GM23338 (cell line): Measurements from ENCODE around the gene NFATC3. TPM values are rescaled to one million over a fixed set of nuclear protein-coding genes. Genes with fewer than 3 reads are reported as not detected.

Experiments used
- ATAC-seq: fragments of 200-7000 bp; cut with Tn5 transposase; 3 replicates; pipeline ENCODE4 v1.9.1; 2020
- DNase-seq: peaks from one replicate; pipeline ENCODE4 v3.0.0-alpha.2; 2015; ENCODE audit warnings: low spot score
- H2AFZ ChIP-seq: fragments of 200-600 bp; sonication (generic); 2 replicates; pipeline ENCODE4 v1.8.0; 2016; ENCODE audit warnings: antibody characterized with exemption, mild to moderate bottlenecking, moderate library complexity
- H3F3A ChIP-seq: fragments of 200-600 bp; sonication (generic); replicated peaks from 2 replicates; pipeline ENCODE4 v1.8.0; 2017; ENCODE audit warnings: antibody characterized with exemption, mixed run types, low read depth
- H3K27ac ChIP-seq: fragments of 200-600 bp; sonication (generic); 2 replicates; pipeline ENCODE4 v1.6.1; 2016; ENCODE audit warnings: low read depth
- H3K27me3 ChIP-seq: fragments of 200-600 bp; sonication (generic); 2 replicates; pipeline ENCODE4 v1.8.0; 2016; ENCODE audit warnings: mild to moderate bottlenecking, mixed run types, moderate library complexity; ENCODE audit not compliant: insufficient read depth
- H3K36me3 ChIP-seq: fragments of 200-600 bp; sonication (generic); 2 replicates; pipeline ENCODE4 v1.8.0; 2016; ENCODE audit warnings: mild to moderate bottlenecking; ENCODE audit not compliant: insufficient read depth
- H3K4me1 ChIP-seq: fragments of 200-600 bp; sonication (generic); 2 replicates; pipeline ENCODE4 v1.8.0; 2016; ENCODE audit warnings: mild to moderate bottlenecking, moderate library complexity; ENCODE audit not compliant: insufficient read depth
- H3K4me2 ChIP-seq: fragments of 200-600 bp; sonication (generic); 2 replicates; pipeline ENCODE4 v1.7.1; 2017; ENCODE audit warnings: mixed run types
- H3K4me3 ChIP-seq: fragments of 200-600 bp; sonication (generic); 2 replicates; pipeline ENCODE4 v1.6.1; 2016; ENCODE audit warnings: mixed run types
- H3K79me2 ChIP-seq: fragments of 200-600 bp; sonication (generic); replicated peaks from 2 replicates; pipeline ENCODE4 v1.8.0; 2017; ENCODE audit warnings: mild to moderate bottlenecking; ENCODE audit not compliant: insufficient read depth
- H3K9me2 ChIP-seq: fragments of 200-600 bp; sonication (generic); 2 replicates; pipeline ENCODE4 v1.8.0; 2017; ENCODE audit not compliant: insufficient read depth
- H4K20me1 ChIP-seq: fragments of 200-600 bp; sonication (generic); replicated peaks from 2 replicates; pipeline ENCODE4 v1.8.0; 2017; ENCODE audit warnings: mild to moderate bottlenecking; ENCODE audit not compliant: insufficient read depth
- H3K27ac Mint-ChIP-seq: 2 replicates; pipeline ENCODE4 v1.8.0; 2020; ENCODE audit warnings: inconsistent platforms, mild to moderate bottlenecking, moderate library complexity, mixed read lengths
- H3K27me3 Mint-ChIP-seq: 3 replicates; pipeline ENCODE4 v1.8.0; 2022; ENCODE audit warnings: low read depth, mild to moderate bottlenecking, moderate library complexity, mixed read lengths, inconsistent platforms; ENCODE audit not compliant: insufficient read depth, poor library complexity
- H3K36me3 Mint-ChIP-seq: 3 replicates; pipeline ENCODE4 v1.8.0; 2021; ENCODE audit warnings: low read depth, mild to moderate bottlenecking, inconsistent platforms, moderate library complexity, mixed read lengths
- H3K4me1 Mint-ChIP-seq: 3 replicates; pipeline ENCODE4 v1.8.0; 2020; ENCODE audit warnings: mild to moderate bottlenecking, inconsistent platforms, mixed read lengths
- H3K4me3 Mint-ChIP-seq: 3 replicates; pipeline ENCODE4 v1.8.0; 2021; ENCODE audit warnings: moderate library complexity, mild to moderate bottlenecking, inconsistent platforms, mixed read lengths
- H3K9me3 Mint-ChIP-seq: 3 replicates; pipeline ENCODE4 v1.8.0; 2020; ENCODE audit warnings: moderate library complexity, mild to moderate bottlenecking, inconsistent platforms, mixed read lengths
- CREB1 ChIP-seq: fragments of 250-450 bp; sonication (Bioruptor Pico); IDR thresholded peaks from 2 replicates; pipeline ENCODE4 v1.5.0; 2020; ENCODE audit warnings: low read depth, mild to moderate bottlenecking, moderate library complexity
- CTCF ChIP-seq, 2 experiments: fragments of 200-600 bp in 1 of 2; sonication (generic) in 1 of 2; conservative IDR thresholded peaks; 2 replicates each; pipeline versions ENCODE4 v1.5.1 to v1.6.1; 2016 to 2017; ENCODE audit warnings: antibody characterized with exemption in 2 of 2, low read depth in 2 of 2, mild to moderate bottlenecking in 2 of 2, moderate library complexity in 1 of 2
- ETS1 ChIP-seq: IDR thresholded peaks from 2 replicates; pipeline ENCODE4 v1.6.1; 2016; ENCODE audit warnings: antibody characterized with exemption
- EZH2 ChIP-seq: fragments of 200-600 bp; sonication (generic); IDR thresholded peaks from one replicate; pipeline ENCODE4 v1.8.0; 2017; ENCODE audit warnings: antibody characterized with exemption, mild to moderate bottlenecking, low read depth; ENCODE audit not compliant: unreplicated experiment
- EZH2phosphoT487 ChIP-seq: fragments of 200-600 bp; sonication (generic); IDR thresholded peaks from one replicate; pipeline ENCODE4 v1.8.1; 2018; ENCODE audit warnings: antibody characterized with exemption; ENCODE audit not compliant: unreplicated experiment
- JUNB ChIP-seq: IDR thresholded peaks from one replicate; pipeline ENCODE4 v1.6.1; 2016; ENCODE audit warnings: antibody characterized with exemption; ENCODE audit not compliant: unreplicated experiment
- POLR2AphosphoS5 ChIP-seq: IDR thresholded peaks from 2 replicates; pipeline ENCODE4 v1.6.1; 2016; ENCODE audit warnings: antibody characterized with exemption, low read depth
- REST ChIP-seq: IDR thresholded peaks from one replicate; pipeline ENCODE4 v1.6.1; 2018; ENCODE audit warnings: antibody characterized with exemption; ENCODE audit not compliant: unreplicated experiment
- STAT1 ChIP-seq: IDR thresholded peaks from one replicate; pipeline ENCODE4 v1.6.1; 2016; ENCODE audit warnings: antibody characterized with exemption; ENCODE audit not compliant: unreplicated experiment
- ZNF114 ChIP-seq: fragments of 250-450 bp; sonication (Bioruptor Pico); IDR thresholded peaks from 2 replicates; pipeline ENCODE4 v1.5.0; 2020; ENCODE audit warnings: mild to moderate bottlenecking, moderate library complexity
- ZNF331 ChIP-seq: fragments of 250-450 bp; sonication (Bioruptor Pico); IDR thresholded peaks from 2 replicates; pipeline ENCODE4 v1.5.0; 2020; ENCODE audit warnings: low read depth, mild to moderate bottlenecking, moderate library complexity
- polyA plus RNA-seq: library from polyadenylated mRNA; unstranded; fragments of >200 nt; fragmentation: Nextera tagmentation; extraction: Ambion mirVana; gene quantifications from 2 replicates; pipeline ENCODE4 v1.2.1, GENCODE V29; 2016
- total RNA-seq: library from RNA; depleted of rRNA; stranded (reverse); fragments of >200 nt; shearing (Covaris generic); gene quantifications from 2 replicates; pipeline ENCODE4 v1.2.3, GENCODE V29; 2014

Gene NFATC3
- total and polyA plus RNA-seq, 2 experiments from 2014 or later = 9.2 to 40.9 TPM

- TF ChIP-seq POLR2AphosphoS5 = peak; percentile 100
- no peak for TF ChIP-seq ZNF114 (CRISPR knock-in tag)
- TF ChIP-seq REST = no peak
- no peak for TF ChIP-seq JUNB
- TF ChIP-seq CTCF (conservative IDR thresholded peaks at IDR 0.05; ENCODE audit: low read depth in 2 of 2) = no peak
- no peak for TF ChIP-seq STAT1
- TF ChIP-seq EZH2 = no peak
- TF ChIP-seq CREB1 (CRISPR knock-in tag) = 0 out of 2 replicates have a peak, but pooled peaks have one; percentile 38
Measured at GRCh38 chr16:68237243-68238028, 152.3 kb downstream of the NFATC3 start (continued).

- Histone ChIP-seq H3K4me2 (peak overlapping the region; percentile 86), H4K20me1 (peaks cover 13% of the 10 kb centered on the region)
- H3K4me1 Mint-ChIP-seq = peaks cover 24% of the 10 kb centered on the region
- TF ChIP-seq ZNF331 (CRISPR knock-in tag) = no peak
- no peak for TF ChIP-seq POLR2AphosphoS5
- no peak for TF ChIP-seq EZH2
- no peak for TF ChIP-seq EZH2phosphoT487
- TF ChIP-seq REST = no peak
- no peak for TF ChIP-seq ETS1
- TF ChIP-seq CTCF (conservative IDR thresholded peaks at IDR 0.05; ENCODE audit: low read depth in 2 of 2) = no peak
- TF ChIP-seq CREB1 (CRISPR knock-in tag) = no peak
- TF ChIP-seq STAT1 = no peak
Measured at GRCh38 chr16:68238029-68238345, 152.8 kb downstream of the NFATC3 start.

More at GRCh38 chr16:68238029-68238345, 152.8 kb downstream of the NFATC3 start:
- Mint-ChIP-seq H3K27ac (peak overlapping the region; percentile 85), H3K9me3 (peaks cover 4% of the 10 kb centered on the region), H3K27me3 (peaks cover 24% of the 10 kb centered on the region), H3K4me3 (peak overlapping the region; percentile 73), H3K36me3 (peaks cover 3% of the 10 kb centered on the region; the same call in 1 of the 3 replicates)
- Histone ChIP-seq H3K4me3 (peak overlapping the region; percentile 57), H3K27me3 (peaks cover 3% of the 10 kb centered on the region; the same call in 1 of the 2 replicates), H3K4me1 (peaks cover 17% of the 10 kb centered on the region), H3K27ac (peak overlapping the region; percentile 97), H3K36me3 (0 out of 2 replicates have a peak, but pooled peaks cover 1% of the 10 kb centered on the region), H2AFZ (peak overlapping the region; percentile 49; the same call in 1 of the 2 replicates), H3F3A (peaks cover 18% of the 10 kb centered on the region), H3K9me2 (no peaks in the 10 kb centered on the region), H3K79me2 (peaks cover 19% of the 10 kb centered on the region)
- ATAC-seq = no peak
- DNase-seq = no peak
